D721Med (cell line): ENCODE measurements around the gene KREMEN1.

Experiments
- DNase-seq: peaks from one replicate; pipeline ENCODE4 v3.0.0; 2011; ENCODE audit warnings: low spot score; ENCODE audit not compliant: insufficient read length
- FAIRE-seq: peaks from 2 replicates; lab custom pipeline; 2011; peaks lifted over from hg19 to GRCh38; lab: Jason Lieb, UNC
- CTCF ChIP-seq: IDR thresholded peaks from 2 replicates; pipeline ENCODE4 v1.5.1; 2012; ENCODE audit warnings: mild to moderate bottlenecking, control low read depth; ENCODE audit not compliant: insufficient read depth; ENCODE audit errors: missing control alignments

The KREMEN1 gene

GRCh38 chr22:29216011-29216872, 143.4 kb downstream of the KREMEN1 start:
- TF ChIP-seq CTCF, result no peak
- DNase-seq (no peak), FAIRE-seq (no peak)

GRCh38 chr22:29216873-29217666, 144.2 kb downstream of the KREMEN1 start:
- no peak for DNase-seq
- TF ChIP-seq CTCF, result no peak
- no peak for FAIRE-seq
